SK-N-SH (cell line): Measurements from ENCODE around the gene PTPN12. TPM values are rescaled to one million over a fixed set of nuclear protein-coding genes. Genes with fewer than 3 reads are reported as not detected.

Experiments
- CTCF ChIA-PET: fragments of 300-600, 350-600 bp; formaldehyde crosslinking; extraction: SDS; loops from one replicate; lab custom pipeline; 2021; lab: Yijun Ruan, JAX
- POLR2A ChIA-PET: fragments of 350-600 bp; sonication (Branson Sonifier 250); formaldehyde crosslinking; extraction: SDS; loops from one replicate; lab custom pipeline; 2020; ENCODE audit warnings: antibody characterized with exemption, inconsistent platforms; lab: Yijun Ruan, JAX
- DNase-seq: peaks from one replicate; pipeline ENCODE4 v3.0.0; 2012
- H2AFZ ChIP-seq: fragments of 200-600 bp; sonication (generic); 2 replicates; pipeline ENCODE4 v1.8.1; 2016; ENCODE audit warnings: antibody characterized with exemption, mild to moderate bottlenecking, low read depth
- H3F3A ChIP-seq: fragments of 200-600 bp; sonication (generic); replicated peaks from 2 replicates; pipeline ENCODE3; 2016; ENCODE audit warnings: antibody characterized with exemption, mild to moderate bottlenecking; ENCODE audit not compliant: insufficient read depth
- H3K27ac ChIP-seq, 2 experiments: fragments of 200-500 bp in 1 of 2; fragments of 200-600 bp in 1 of 2; sonication (Bioruptor generic) in 1 of 2; sonication (generic), shearing (Covaris generic) in 1 of 2; 2 replicates each; pipeline versions ENCODE4 v1.5.1 to v1.6.1; 2014 to 2016; ENCODE audit warnings: low read depth in 2 of 2, inconsistent platforms in 1 of 2, low read length in 1 of 2, mild to moderate bottlenecking in 1 of 2, mixed read lengths in 1 of 2
- H3K27me3 ChIP-seq: fragments of 200-600 bp; sonication (generic), shearing (Covaris generic); 2 replicates; pipeline ENCODE4 v1.6.1; 2016; ENCODE audit warnings: mixed run types; ENCODE audit not compliant: insufficient read depth
- H3K36me3 ChIP-seq, 2 experiments: fragments of 200-500 bp in 1 of 2; fragments of 200-600 bp in 1 of 2; sonication (Bioruptor generic) in 1 of 2; sonication (generic) in 1 of 2; replicated peaks in 1 of 2; 2 replicates each; pipeline versions ENCODE3 to v1.5.1; 2014 to 2016; ENCODE audit warnings: low read length in 1 of 2, mild to moderate bottlenecking in 1 of 2; ENCODE audit not compliant: insufficient read depth in 2 of 2, control insufficient read depth in 1 of 2
- H3K4me1 ChIP-seq, 2 experiments: fragments of 200-500 bp in 1 of 2; fragments of 200-600 bp in 1 of 2; sonication (Bioruptor generic) in 1 of 2; sonication (generic), shearing (Covaris generic) in 1 of 2; 2 replicates each; pipeline versions ENCODE4 v1.5.1 to v1.6.1; 2014 to 2016; ENCODE audit warnings: low read depth in 1 of 2, low read length in 1 of 2, mixed run types in 1 of 2; ENCODE audit not compliant: insufficient read depth in 2 of 2, control insufficient read depth in 1 of 2
- H3K4me2 ChIP-seq: fragments of 200-600 bp; sonication (generic), shearing (Covaris generic); 2 replicates; pipeline ENCODE4 v1.6.1; 2017; ENCODE audit warnings: mixed run types
- H3K4me3 ChIP-seq, 2 experiments: fragments of 200-500 bp in 1 of 2; fragments of 200-600 bp in 1 of 2; sonication (Bioruptor generic) in 1 of 2; sonication (generic), shearing (Covaris generic) in 1 of 2; 2 replicates each; pipeline versions ENCODE4 v1.5.1 to v1.8.1; 2014 to 2016; ENCODE audit warnings: low read depth in 2 of 2, inconsistent platforms in 1 of 2, low read length in 1 of 2, mild to moderate bottlenecking in 1 of 2, mixed read lengths in 1 of 2, moderate library complexity in 1 of 2
- H3K79me2 ChIP-seq: fragments of 200-600 bp; sonication (generic); 2 replicates; pipeline ENCODE4 v1.8.1; 2017; ENCODE audit warnings: mild to moderate bottlenecking; ENCODE audit not compliant: insufficient read depth
- H3K9ac ChIP-seq: fragments of 200-600 bp; sonication (generic); 2 replicates; pipeline ENCODE4 v1.6.1; 2017; ENCODE audit warnings: mixed run types
- H3K9me2 ChIP-seq: fragments of 200-600 bp; sonication (generic); 2 replicates; pipeline ENCODE4 v1.6.1; 2017; ENCODE audit warnings: mixed run types
- H3K9me3 ChIP-seq: fragments of 200-600 bp; sonication (generic); 2 replicates; pipeline ENCODE4 v1.6.1; 2017; ENCODE audit warnings: mixed run types, mild to moderate bottlenecking, moderate library complexity
- H4K20me1 ChIP-seq: fragments of 200-600 bp; sonication (generic); 2 replicates; pipeline ENCODE4 v1.6.1; 2017; ENCODE audit warnings: mild to moderate bottlenecking, mixed run types; ENCODE audit not compliant: insufficient read depth
- ELF1 ChIP-seq: IDR thresholded peaks from 2 replicates; pipeline ENCODE4 v1.4.0; 2012
- FOXJ3 ChIP-seq: sonication (generic); formaldehyde crosslinking; IDR thresholded peaks from 2 replicates; pipeline ENCODE4 v1.5.1; 2020; ENCODE audit warnings: mild to moderate bottlenecking, missing genetic modification reagents
- GABPA ChIP-seq: IDR thresholded peaks from 2 replicates; pipeline ENCODE4 v1.4.0; 2012; ENCODE audit warnings: low read depth, mild to moderate bottlenecking
- POLR2AphosphoS5 ChIP-seq: IDR thresholded peaks from 2 replicates; pipeline ENCODE4 v1.6.1; 2012; ENCODE audit warnings: low read depth, low read length
- RCOR1 ChIP-seq: fragments of 150-350 bp; IDR thresholded peaks from 2 replicates; pipeline ENCODE4 v1.6.1; 2017; ENCODE audit warnings: antibody characterized with exemption, low read length
- REST ChIP-seq: IDR thresholded peaks from 2 replicates; pipeline ENCODE4 v1.6.1; 2012; ENCODE audit warnings: mild to moderate bottlenecking, low read depth, low read length, moderate library complexity
- SIN3A ChIP-seq: IDR thresholded peaks from 2 replicates; pipeline ENCODE4 v1.6.1; 2012; ENCODE audit warnings: low read depth, mild to moderate bottlenecking, low read length, moderate library complexity, borderline replicate concordance
- SMC3 ChIP-seq: IDR thresholded peaks from 2 replicates; pipeline ENCODE4 v1.6.1; 2012; ENCODE audit warnings: low read depth, low read length, improper control_type of control experiment
- USF1 ChIP-seq: IDR thresholded peaks from 2 replicates; pipeline ENCODE4 v1.4.0; 2012; ENCODE audit warnings: low read depth, borderline replicate concordance
- USF2 ChIP-seq: fragments of 150-350 bp; IDR thresholded peaks from 2 replicates; pipeline ENCODE4 v1.6.1; 2017; ENCODE audit warnings: antibody characterized with exemption, low read length, low read depth, borderline replicate concordance
- YY1 ChIP-seq: IDR thresholded peaks from 2 replicates; pipeline ENCODE4 v1.4.0; 2012; ENCODE audit warnings: low read depth, mild to moderate bottlenecking
- ZBTB33 ChIP-seq: IDR thresholded peaks from 2 replicates; pipeline ENCODE4 v1.4.0; 2012; ENCODE audit warnings: low read depth, borderline replicate concordance
- WGBS: methylation state at CpG from one replicate; pipeline ENCODE4 v1.1.6; 2017; ENCODE audit warnings: low lambda C conversion rate; 5-methylcytosine and 5-hydroxymethylcytosine counted together
- polyA plus RNA-seq, 3 experiments: library from polyadenylated mRNA; depleted of rRNA; stranded (reverse); fragments of >200 nt; gene quantifications; 2 replicates each; pipeline ENCODE4 v1.2.3, GENCODE V29; 2012

Gene PTPN12
- polyA plus RNA-seq, 1 of the 3 experiments (the other 2 are of a cell fraction) = 23.3 TPM

- POLR2A ChIA-PET = no interaction called here
- Histone ChIP-seq H3K4me2 (no peak overlapping the region), H2AFZ (no peak overlapping the region), H3K9ac (no peak overlapping the region), H3K79me2 (no peaks in the 10 kb centered on the region), H3K27ac (no peak overlapping the region), H3K4me1 (no peaks in the 10 kb centered on the region), H3K4me3 (no peak overlapping the region), H3K9me2 (no peaks in the 10 kb centered on the region), H3K9me3 (no peaks in the 10 kb centered on the region), H3F3A (no peaks in the 10 kb centered on the region), H3K36me3 (no peaks in the 10 kb centered on the region), H4K20me1 (no peaks in the 10 kb centered on the region), H3K27me3 (no peaks in the 10 kb centered on the region)
- CTCF ChIA-PET = interaction anchor here (0.6 to 1.4 kb wide), 2 partner anchors 21 to 100 kb away, joined by 3 to 4 read pairs; no protein-coding TSS in a partner anchor
- TF ChIP-seq REST = no peak
- TF ChIP-seq FOXJ3 (CRISPR knock-in tag) = no peak
- TF ChIP-seq USF1 = no peak
- TF ChIP-seq USF2 = no peak
- TF ChIP-seq POLR2AphosphoS5 = no peak
- TF ChIP-seq ZBTB33 = no peak
- TF ChIP-seq GABPA = no peak
- no peak for TF ChIP-seq RCOR1
- TF ChIP-seq ELF1 = no peak
- no peak for TF ChIP-seq SMC3
- no peak for TF ChIP-seq YY1
- TF ChIP-seq SIN3A = no peak
- DNase-seq = no peak
- WGBS = 92% methylated on average over 2 of the region's 2 CpGs
Observed at GRCh38 chr7:77525231-77525630, 11.9 kb upstream of the PTPN12 start.
